Measurements from ENCODE around the gene AATK. TPM values are rescaled to one million over a fixed set of nuclear protein-coding genes. Genes with fewer than 3 reads are reported as not detected.
"Not testable (repeated sequence)": the region's sequence is repeated elsewhere in the genome, so short reads cannot be mapped to it uniquely, and the experiment has no call there.

Gene AATK
- total and polyA plus RNA-seq, 2 of the 13 experiments (the other 11 are each of a cell fraction or from before 2014, with no cell fraction given) = 2.9 to 8.4 TPM

- H3K4me2 ChIP-seq (ENCODE audit: low read depth, low read length) = no peak overlapping the region
- H3K27ac ChIP-seq (ENCODE audit: extremely low read length, insufficient read depth, low read length) = no peak overlapping the region
- no peak overlapping the region for H3K9ac ChIP-seq (ENCODE audit: insufficient read depth, low read depth, low read length)
- DNase-seq (ENCODE audit: low spot score) = no peak
- in situ Hi-C loops (cut with HindIII; ENCODE audit: extremely low pct_ligation_motif_present, low pct_unique_long_range_greater_than_20kb) (no loop called here), intact Hi-C loops (cut with micrococcal nuclease; ENCODE audit: unreplicated experiment) (no loop called here)
- H4K20me1 ChIP-seq (ENCODE audit: insufficient read depth, low read length) = no peaks in the 10 kb centered on the region
- CTCF ChIA-PET (ENCODE audit: low intra/inter-chr PET ratio, low total read pairs) = no interaction called here
- no peaks in the 10 kb centered on the region for H3K36me3 ChIP-seq (replicated peaks in 1 of 2; ENCODE audit: control insufficient read depth in 1 of 2, insufficient read depth in 2 of 2, low read length in 2 of 2)
- BruUV-seq (replicated peaks) = no TSS peak
- WGBS (ENCODE audit: low lambda C conversion rate) = 94% methylated on average over 18 of the region's 18 CpGs
- no peaks in the 10 kb centered on the region for H3K79me2 ChIP-seq (ENCODE audit: insufficient read depth, low read length)
- H3K9me3 ChIP-seq (ENCODE audit: low read length) = no peaks in the 10 kb centered on the region
- TF ChIP-seq CCAR2 (optimal IDR thresholded peaks at IDR 0.05; ENCODE audit: low read depth, low read length) (no peak), ZNF724P (CRISPR knock-in tag; IDR thresholded peaks at IDR 0.05; ENCODE audit: borderline replicate concordance) (no peak), ZBTB7B (CRISPR knock-in tag; IDR thresholded peaks at IDR 0.05) (no peak), ZNF792 (CRISPR knock-in tag; IDR thresholded peaks at IDR 0.05) (no peak), TBP (CRISPR knock-in tag; IDR thresholded peaks at IDR 0.05) (no peak), SRY (CRISPR knock-in tag; IDR thresholded peaks at IDR 0.05) (no peak), NKX3-1 (CRISPR knock-in tag; IDR thresholded peaks at IDR 0.05) (no peak), UBTF (CRISPR knock-in tag; IDR thresholded peaks at IDR 0.05) (no peak)
- no peaks in the 10 kb centered on the region for H3K27me3 ChIP-seq (ENCODE audit: control insufficient read depth in 1 of 2, insufficient read depth in 2 of 2, low read length in 2 of 2)
- H2AFZ ChIP-seq (ENCODE audit: low read length) = no peak overlapping the region
- no peak for FAIRE-seq
- no peak for ATAC-seq
- POLR2A ChIA-PET = no interaction called here
- H3K4me1 ChIP-seq (ENCODE audit: insufficient read depth, low read length) = peaks cover 4% of the 10 kb centered on the region; the same call in 1 of the 2 replicates
- no peak overlapping the region for H3K4me3 ChIP-seq (replicated peaks in 1 of 3; ENCODE audit: insufficient read depth in 1 of 3, low read depth in 2 of 3, low read length in 3 of 3)
Observed at GRCh38 chr17:81154961-81155360, 11.1 kb downstream of the AATK start.

DNA sequence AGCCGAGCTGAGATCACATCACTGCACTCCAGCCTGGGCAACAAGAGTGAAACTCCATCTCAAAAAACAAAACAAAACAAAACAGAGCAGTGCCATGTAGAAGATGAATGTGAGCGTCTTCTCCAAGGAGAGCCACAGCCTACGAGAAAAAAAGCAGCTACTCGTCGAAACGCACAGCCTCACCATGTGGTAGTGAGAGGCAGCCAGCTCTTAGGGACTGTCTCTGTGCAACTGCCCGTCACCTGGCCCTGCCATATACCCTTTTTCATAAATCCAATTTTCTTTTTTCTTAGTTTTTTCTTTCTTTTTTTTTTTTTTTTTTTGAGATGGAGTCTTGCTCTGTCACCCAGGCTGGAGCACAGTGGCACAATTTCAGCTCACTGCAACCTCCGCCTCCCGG is 12.0 kb downstream of the AATK start:
- FAIRE-seq; ATAC-seq; DNase-seq (ENCODE audit: low spot score); H3K27ac ChIP-seq (ENCODE audit: extremely low read length, insufficient read depth, low read length); H3K9ac ChIP-seq (ENCODE audit: insufficient read depth, low read depth, low read length); H3K36me3 ChIP-seq (replicated peaks in 1 of 2; ENCODE audit: control insufficient read depth in 1 of 2, insufficient read depth in 2 of 2, low read length in 2 of 2); H3K4me2 ChIP-seq (ENCODE audit: low read depth, low read length); CTCF ChIA-PET (ENCODE audit: low intra/inter-chr PET ratio, low total read pairs); in situ Hi-C loops (cut with HindIII; ENCODE audit: extremely low pct_ligation_motif_present, low pct_unique_long_range_greater_than_20kb); H2AFZ ChIP-seq (ENCODE audit: low read length); H3K27me3 ChIP-seq (ENCODE audit: control insufficient read depth in 1 of 2, insufficient read depth in 2 of 2, low read length in 2 of 2); H3K79me2 ChIP-seq (ENCODE audit: insufficient read depth, low read length); H3K9me3 ChIP-seq (ENCODE audit: low read length); H3K4me1 ChIP-seq (ENCODE audit: insufficient read depth, low read length); intact Hi-C loops (cut with micrococcal nuclease; ENCODE audit: unreplicated experiment); H3K4me3 ChIP-seq (replicated peaks in 1 of 3; ENCODE audit: insufficient read depth in 1 of 3, low read depth in 2 of 3, low read length in 3 of 3); H4K20me1 ChIP-seq (ENCODE audit: insufficient read depth, low read length); BruUV-seq (replicated peaks): not testable (repeated sequence)
- 93% methylated on average over 9 of the region's 9 CpGs for WGBS (ENCODE audit: low lambda C conversion rate)
- POLR2A ChIA-PET = interaction anchor here (0.6 kb wide), 1 partner anchor 504 kb away, joined by 3 read pairs; no protein-coding TSS in a partner anchor

All from HepG2 (cell line).